Measurements from ENCODE around the gene RBMS1. TPM values are rescaled to one million over a fixed set of nuclear protein-coding genes. Genes with fewer than 3 reads are reported as not detected.

RBMS1 gene
- total and polyA plus RNA-seq, 2 of the 13 experiments (the other 11 are each of a cell fraction or from before 2014, with no cell fraction given), result 55.5 to 110 TPM

DNA sequence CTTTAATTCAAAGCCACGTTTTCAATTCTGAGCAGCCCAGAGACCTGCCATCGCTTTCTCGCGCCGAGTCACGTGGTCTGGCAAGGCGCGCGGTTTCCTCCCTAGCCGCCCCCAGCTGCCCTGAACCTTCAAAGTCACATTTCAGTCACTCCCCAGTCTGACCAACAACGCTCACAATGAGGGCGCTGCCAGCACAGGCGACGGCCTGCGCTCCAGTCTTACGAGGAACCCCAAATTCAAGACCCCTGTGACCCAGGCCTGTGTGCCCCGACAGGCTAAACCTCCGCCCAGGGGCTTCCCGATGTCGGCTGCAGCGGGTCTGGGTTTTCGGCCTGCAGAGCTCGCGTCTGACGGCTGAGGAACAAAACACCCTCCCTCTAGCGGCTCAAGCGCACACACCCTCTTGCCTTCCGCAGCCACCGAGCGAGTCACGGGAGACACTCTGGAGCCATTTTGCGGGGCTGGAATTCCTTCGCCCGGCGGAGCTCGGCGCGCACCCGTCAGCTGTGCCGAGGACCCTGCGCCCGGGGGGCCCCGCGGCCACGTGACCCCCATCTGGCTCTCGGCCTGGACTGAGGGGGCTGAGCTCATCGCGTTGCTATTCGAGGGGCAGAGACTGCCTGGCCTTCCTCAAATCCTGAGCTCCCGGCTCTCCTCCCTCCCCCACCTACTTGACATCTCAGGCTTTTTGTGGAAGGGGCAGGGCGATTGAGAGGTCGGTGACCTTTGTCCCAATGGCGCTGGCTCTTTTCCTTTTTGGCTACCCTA is 223.6 kb downstream of the RBMS1 start (continued):
- TF ChIP-seq AHR (CRISPR knock-in tag; IDR thresholded peaks at IDR 0.05) (0 out of 2 replicates have a peak, but pooled peaks have one; percentile 46), ZNF607 (CRISPR knock-in tag; IDR thresholded peaks at IDR 0.05; ENCODE audit: borderline replicate concordance) (peak; percentile 64), ZNF556 (CRISPR knock-in tag; IDR thresholded peaks at IDR 0.05; ENCODE audit: borderline replicate concordance) (no peak), CEBPG (CRISPR knock-in tag; IDR thresholded peaks at IDR 0.05) (no peak), ZBTB7A (CRISPR knock-in tag; IDR thresholded peaks at IDR 0.05) (peak; percentile 84; the same call in 1 of the 2 replicates), ZNF567 (CRISPR knock-in tag; IDR thresholded peaks at IDR 0.05; ENCODE audit: borderline replicate concordance) (no peak; the same call in 1 of the 2 replicates), ZNF766 (CRISPR knock-in tag; IDR thresholded peaks at IDR 0.05; ENCODE audit: borderline replicate concordance) (peak; percentile 64; the same call in 1 of the 2 replicates), TBX2 (CRISPR knock-in tag; IDR thresholded peaks at IDR 0.05; ENCODE audit: borderline replicate concordance) (peak; percentile 40; the same call in 1 of the 2 replicates), NFKBIZ (CRISPR knock-in tag; IDR thresholded peaks at IDR 0.05) (0 out of 2 replicates have a peak, but pooled peaks have one; percentile 21), NR2F6 (IDR thresholded peaks at IDR 0.05) (peak; percentile 37; the same call in 1 of the 2 replicates), NR2F6 (CRISPR knock-in tag; IDR thresholded peaks at IDR 0.05) (peak; percentile 21; the same call in 1 of the 2 replicates), ZNF432 (CRISPR knock-in tag; IDR thresholded peaks at IDR 0.05; ENCODE audit: borderline replicate concordance) (no peak)
- TF ChIP-seq, protein P1, sequence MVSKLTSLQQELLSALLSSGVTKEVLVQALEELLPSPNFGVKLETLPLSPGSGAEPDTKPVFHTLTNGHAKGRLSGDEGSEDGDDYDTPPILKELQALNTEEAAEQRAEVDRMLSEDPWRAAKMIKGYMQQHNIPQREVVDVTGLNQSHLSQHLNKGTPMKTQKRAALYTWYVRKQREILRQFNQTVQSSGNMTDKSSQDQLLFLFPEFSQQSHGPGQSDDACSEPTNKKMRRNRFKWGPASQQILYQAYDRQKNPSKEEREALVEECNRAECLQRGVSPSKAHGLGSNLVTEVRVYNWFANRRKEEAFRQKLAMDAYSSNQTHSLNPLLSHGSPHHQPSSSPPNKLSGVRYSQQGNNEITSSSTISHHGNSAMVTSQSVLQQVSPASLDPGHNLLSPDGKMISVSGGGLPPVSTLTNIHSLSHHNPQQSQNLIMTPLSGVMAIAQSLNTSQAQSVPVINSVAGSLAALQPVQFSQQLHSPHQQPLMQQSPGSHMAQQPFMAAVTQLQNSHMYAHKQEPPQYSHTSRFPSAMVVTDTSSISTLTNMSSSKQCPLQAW (CRISPR knock-in tag; IDR thresholded peaks at IDR 0.05), result peak; percentile 83
- TF ChIP-seq, protein P2, sequence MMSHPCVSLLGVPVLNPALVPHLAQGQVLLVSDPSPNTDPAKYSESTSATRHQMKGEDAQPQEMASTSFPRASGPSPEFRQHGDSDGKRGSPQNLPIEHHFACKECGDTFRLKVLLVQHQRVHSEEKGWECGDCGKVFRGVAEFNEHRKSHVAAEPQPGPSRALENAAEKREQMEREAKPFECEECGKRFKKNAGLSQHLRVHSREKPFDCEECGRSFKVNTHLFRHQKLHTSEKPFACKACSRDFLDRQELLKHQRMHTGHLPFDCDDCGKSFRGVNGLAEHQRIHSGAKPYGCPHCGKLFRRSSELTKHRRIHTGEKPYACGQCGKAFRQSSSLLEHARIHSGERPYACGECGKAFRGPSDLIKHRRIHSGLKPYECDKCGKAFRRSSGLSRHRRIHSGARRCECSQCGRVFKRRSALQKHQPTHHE (CRISPR knock-in tag; IDR thresholded peaks at IDR 0.05; ENCODE audit: borderline replicate concordance), result no peak; the same call in 1 of the 2 replicates
- TF ChIP-seq, protein P3, sequence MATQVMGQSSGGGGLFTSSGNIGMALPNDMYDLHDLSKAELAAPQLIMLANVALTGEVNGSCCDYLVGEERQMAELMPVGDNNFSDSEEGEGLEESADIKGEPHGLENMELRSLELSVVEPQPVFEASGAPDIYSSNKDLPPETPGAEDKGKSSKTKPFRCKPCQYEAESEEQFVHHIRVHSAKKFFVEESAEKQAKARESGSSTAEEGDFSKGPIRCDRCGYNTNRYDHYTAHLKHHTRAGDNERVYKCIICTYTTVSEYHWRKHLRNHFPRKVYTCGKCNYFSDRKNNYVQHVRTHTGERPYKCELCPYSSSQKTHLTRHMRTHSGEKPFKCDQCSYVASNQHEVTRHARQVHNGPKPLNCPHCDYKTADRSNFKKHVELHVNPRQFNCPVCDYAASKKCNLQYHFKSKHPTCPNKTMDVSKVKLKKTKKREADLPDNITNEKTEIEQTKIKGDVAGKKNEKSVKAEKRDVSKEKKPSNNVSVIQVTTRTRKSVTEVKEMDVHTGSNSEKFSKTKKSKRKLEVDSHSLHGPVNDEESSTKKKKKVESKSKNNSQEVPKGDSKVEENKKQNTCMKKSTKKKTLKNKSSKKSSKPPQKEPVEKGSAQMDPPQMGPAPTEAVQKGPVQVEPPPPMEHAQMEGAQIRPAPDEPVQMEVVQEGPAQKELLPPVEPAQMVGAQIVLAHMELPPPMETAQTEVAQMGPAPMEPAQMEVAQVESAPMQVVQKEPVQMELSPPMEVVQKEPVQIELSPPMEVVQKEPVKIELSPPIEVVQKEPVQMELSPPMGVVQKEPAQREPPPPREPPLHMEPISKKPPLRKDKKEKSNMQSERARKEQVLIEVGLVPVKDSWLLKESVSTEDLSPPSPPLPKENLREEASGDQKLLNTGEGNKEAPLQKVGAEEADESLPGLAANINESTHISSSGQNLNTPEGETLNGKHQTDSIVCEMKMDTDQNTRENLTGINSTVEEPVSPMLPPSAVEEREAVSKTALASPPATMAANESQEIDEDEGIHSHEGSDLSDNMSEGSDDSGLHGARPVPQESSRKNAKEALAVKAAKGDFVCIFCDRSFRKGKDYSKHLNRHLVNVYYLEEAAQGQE (IDR thresholded peaks at IDR 0.05; ENCODE audit: borderline replicate concordance in 1 of 2, low read depth in 1 of 2, low read length in 2 of 2), result peak in 1 of 2 experiments; percentile 24; a peak in 1 of 4 replicates
- TF ChIP-seq, protein P4, sequence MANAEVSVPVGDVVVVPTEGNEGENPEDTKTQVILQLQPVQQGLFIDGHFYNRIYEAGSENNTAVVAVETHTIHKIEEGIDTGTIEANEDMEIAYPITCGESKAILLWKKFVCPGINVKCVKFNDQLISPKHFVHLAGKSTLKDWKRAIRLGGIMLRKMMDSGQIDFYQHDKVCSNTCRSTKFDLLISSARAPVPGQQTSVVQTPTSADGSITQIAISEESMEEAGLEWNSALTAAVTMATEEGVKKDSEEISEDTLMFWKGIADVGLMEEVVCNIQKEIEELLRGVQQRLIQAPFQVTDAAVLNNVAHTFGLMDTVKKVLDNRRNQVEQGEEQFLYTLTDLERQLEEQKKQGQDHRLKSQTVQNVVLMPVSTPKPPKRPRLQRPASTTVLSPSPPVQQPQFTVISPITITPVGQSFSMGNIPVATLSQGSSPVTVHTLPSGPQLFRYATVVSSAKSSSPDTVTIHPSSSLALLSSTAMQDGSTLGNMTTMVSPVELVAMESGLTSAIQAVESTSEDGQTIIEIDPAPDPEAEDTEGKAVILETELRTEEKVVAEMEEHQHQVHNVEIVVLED (CRISPR knock-in tag; IDR thresholded peaks at IDR 0.05; ENCODE audit: borderline replicate concordance), result peak; percentile 58
- TF ChIP-seq, protein P5, sequence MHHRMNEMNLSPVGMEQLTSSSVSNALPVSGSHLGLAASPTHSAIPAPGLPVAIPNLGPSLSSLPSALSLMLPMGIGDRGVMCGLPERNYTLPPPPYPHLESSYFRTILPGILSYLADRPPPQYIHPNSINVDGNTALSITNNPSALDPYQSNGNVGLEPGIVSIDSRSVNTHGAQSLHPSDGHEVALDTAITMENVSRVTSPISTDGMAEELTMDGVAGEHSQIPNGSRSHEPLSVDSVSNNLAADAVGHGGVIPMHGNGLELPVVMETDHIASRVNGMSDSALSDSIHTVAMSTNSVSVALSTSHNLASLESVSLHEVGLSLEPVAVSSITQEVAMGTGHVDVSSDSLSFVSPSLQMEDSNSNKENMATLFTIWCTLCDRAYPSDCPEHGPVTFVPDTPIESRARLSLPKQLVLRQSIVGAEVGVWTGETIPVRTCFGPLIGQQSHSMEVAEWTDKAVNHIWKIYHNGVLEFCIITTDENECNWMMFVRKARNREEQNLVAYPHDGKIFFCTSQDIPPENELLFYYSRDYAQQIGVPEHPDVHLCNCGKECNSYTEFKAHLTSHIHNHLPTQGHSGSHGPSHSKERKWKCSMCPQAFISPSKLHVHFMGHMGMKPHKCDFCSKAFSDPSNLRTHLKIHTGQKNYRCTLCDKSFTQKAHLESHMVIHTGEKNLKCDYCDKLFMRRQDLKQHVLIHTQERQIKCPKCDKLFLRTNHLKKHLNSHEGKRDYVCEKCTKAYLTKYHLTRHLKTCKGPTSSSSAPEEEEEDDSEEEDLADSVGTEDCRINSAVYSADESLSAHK (CRISPR knock-in tag; IDR thresholded peaks at IDR 0.05; ENCODE audit: borderline replicate concordance), result no peak

All from HepG2 (cell line).